GM04503 (cell line): ENCODE data around the gene ZNF296.

Source experiments
- DNase-seq: peaks from one replicate; pipeline ENCODE4 v3.0.0-alpha.2; 2012; ENCODE audit warnings: low read depth

ZNF296 gene

DNA sequence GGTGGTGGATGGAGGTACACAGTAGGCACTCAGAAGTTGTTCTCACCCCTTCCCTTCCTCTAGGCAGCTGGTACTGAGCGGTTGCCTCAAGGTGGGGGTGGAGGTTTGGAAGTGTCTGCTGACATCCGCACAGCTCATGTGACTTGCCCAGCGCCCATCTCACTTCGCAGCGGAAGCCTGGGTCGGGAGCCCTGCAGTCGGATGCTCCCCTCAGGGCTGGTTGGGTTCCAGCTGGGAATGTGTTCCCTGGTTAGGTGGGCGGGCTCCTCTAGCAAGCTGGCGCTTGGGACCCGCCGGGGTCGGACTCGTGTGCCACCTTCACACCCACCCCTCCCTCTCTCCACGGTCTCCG is 26.9 kb upstream of the ZNF296 start:
- no peak for DNase-seq

GRCh38 chr19:45102481-45102880 is 26.2 kb upstream of the ZNF296 start:
- no peak for DNase-seq

DNA sequence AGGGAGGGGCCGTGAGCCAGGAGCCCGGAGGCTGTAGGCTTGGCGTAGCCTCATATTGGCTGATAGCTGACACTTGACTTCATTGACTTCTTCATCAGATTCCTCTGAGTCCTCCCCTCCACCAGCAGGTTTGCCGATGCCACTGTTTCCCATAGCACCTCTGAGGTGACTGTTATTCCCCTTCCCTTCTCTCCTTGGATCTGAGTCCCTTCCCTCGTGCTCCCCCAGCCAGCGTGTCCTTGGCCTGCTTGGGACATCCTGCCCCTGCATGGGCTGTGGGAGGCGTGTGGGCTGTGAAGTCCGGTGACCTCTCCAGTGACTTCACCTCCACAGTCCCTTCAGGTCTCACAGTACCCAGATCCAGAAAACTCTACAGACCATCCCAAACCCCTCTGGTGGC is 25.5 kb upstream of the ZNF296 start:
- DNase-seq, result no peak

- DNase-seq, result no peak
Observed at GRCh38 chr19:45100846-45101252, 24.6 kb upstream of the ZNF296 start.

- no peak for DNase-seq
Observed at GRCh38 chr19:45100201-45100600, 23.9 kb upstream of the ZNF296 start.

DNA sequence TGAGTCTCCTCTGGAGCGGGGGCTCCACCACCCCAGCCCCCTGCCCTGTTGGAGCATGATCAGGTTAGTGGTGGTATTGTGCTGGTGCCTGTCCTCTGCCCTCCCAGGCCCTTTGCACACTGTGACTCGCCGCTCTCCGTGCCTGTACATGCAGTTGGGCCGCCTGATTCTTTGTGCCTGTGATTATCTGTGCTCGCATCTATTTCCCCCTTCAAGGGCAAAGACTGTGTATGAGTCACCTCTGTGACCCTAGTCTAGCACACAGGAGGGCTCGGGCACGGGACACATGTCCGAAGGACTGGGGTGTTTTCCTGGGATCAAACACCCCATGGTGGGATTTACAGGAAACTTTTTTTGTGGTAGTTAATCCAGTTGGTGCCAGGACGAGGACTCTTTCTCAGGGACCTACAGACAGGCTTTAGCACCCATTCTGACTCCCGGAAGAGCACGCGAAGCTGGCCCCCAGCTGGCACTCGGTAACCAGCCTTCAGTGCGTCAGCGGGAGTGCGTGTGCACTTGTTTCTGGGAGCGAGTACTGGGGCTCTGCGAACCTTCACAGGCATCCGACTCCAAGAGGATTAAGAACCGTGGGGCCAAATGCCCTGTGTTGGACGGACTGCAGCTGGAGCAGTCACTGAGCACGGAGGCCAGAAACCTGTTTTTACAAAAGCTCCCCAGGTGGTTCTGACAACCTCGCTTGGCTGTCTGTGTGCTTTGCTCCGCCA is 23.4 kb upstream of the ZNF296 start:
- DNase-seq, result no peak

- DNase-seq, result no peak
Observed at GRCh38 chr19:45098521-45099466, 22.5 kb upstream of the ZNF296 start.

- DNase-seq, result peak; percentile 75
Observed at GRCh38 chr19:45097776-45098520, 21.7 kb upstream of the ZNF296 start.

DNA sequence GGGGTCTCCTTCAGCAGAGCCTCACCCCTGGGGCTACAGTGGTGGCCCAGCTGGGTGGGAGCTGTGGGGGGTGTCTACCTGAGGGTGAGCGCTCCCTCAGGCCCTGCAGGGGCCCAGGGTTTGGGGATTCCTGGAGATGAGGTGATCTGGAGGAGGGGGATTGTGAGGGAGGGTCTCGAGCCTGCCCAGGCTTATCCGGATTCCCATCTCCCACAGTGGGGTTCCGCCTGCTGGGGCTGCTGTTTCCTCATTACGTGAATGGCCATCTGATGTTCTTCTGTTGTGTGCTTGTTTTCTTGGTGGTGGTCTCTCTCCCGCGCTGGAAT is 21.1 kb upstream of the ZNF296 start:
- no peak for DNase-seq

- no peak for DNase-seq
Observed at GRCh38 chr19:45096700-45097099, 20.4 kb upstream of the ZNF296 start.

DNA sequence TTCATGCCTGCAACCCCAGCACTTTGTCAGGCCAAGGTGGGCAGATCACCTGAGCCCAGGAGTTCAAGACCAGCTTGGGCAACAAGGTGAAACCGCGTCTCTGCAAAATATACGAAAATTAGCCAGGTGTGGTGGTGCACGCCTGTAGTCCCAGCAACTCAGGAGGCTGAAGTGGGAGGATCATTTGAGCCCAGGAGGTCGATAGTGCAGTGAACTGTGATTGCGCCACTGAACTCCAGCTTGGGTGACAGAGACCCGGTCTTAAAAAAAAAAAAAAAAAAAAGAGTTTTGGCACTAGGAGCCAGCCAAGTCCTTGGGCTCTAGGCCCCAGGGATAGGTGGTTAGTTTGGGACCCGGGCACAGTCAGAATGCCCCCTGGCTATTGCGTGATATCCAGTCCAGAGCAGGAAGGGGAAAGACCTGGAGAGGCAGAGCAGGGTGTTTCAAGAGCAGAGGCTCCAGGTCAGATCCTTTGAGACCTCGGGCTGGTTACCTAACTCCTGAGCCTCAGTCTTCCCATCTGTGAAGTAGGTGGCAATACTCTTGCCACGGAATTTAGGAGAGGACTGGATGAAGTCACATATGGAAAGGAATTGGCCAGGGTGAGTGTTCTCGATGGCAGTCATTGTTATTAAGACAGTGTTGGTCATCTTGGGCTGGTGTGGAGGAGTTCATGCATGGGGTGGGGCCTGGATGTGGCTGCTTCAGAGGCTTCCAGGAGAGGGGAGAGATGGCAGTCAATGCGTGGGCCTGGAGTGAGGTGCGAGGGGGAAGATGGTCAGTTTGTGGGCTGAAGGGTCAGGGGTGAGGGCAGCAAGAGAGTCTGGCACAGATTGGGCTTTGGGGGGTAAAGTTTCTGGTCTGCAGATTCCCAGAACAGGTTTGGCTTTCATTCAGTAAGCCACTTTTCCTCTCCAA is 19.5 kb upstream of the ZNF296 start:
- no peak for DNase-seq

GRCh38 chr19:45094707-45095106 is 18.4 kb upstream of the ZNF296 start:
- no peak for DNase-seq

DNA sequence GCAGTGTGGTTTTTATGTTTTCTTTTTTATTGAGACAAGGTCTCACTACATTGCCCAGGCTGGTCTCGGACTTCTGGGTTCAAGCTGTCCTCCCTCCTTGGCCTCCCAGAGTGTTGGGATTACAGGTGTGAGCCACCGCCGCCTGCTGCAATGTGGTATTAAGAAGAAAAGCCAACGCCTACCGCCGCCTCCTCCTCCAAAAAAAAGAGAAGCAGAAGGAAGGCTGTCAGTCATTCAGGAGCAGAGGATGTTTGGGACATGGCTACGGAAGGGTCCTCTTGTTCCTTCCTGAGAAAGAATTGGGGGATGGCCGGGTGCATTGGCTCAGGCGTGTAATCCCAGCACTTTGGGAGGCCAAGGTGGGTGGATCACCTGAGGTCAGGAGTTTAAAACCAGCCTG is 17.9 kb upstream of the ZNF296 start:
- DNase-seq, result no peak

GRCh38 chr19:45092747-45093678 is 16.7 kb upstream of the ZNF296 start, which contains the start of gene PPP1R37:
PPP1R37 (plus strand) TSS chr19:45093179; CDS start chr19:45093326, 147 bp downstream.
- DNase-seq, result peak; percentile 82

DNA sequence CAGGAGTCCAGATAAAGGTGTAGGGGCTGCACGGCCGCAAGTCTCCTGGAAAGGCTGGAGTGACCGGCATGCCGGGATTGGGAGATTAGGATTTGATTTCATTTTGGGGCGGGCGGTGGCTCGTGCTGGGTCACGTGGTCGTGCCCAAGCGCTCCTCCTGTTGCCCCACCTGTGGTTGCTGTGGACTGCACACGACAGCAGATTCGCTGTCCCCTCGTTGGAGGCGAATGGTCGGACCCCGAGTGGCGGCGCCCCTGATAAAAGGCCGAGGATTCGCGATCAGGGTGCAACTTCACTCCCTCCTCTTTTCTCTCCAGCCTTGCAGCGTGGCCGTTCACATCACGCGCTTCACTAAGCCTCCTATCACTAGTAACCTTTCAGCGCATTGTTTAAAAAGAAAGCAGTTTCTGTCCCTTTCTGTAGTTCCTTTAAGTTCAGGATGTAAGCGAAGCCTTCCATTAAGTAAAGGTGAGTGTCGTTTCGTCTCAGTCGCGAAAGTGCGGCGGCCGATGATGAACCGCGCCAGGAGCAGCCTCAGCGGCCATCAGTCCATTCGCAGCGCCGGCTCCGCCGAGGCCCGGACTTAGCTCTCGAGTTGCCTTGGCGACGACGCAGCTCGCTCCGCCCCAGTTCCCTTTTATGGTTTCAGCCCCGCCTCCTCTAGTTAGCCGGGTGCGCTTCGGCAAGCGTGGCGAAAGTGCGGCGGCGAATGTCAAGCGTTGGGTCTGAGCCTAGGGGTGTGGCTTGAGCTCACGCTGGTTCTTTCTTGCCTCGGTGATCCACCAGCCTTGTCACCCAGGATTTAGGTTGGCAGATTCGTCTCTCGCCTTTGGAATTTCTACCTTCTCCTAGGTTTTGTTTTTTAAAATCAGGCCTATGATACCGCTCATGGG is 15.0 kb upstream of the ZNF296 start:
- peak; percentile 89 for DNase-seq

DNA sequence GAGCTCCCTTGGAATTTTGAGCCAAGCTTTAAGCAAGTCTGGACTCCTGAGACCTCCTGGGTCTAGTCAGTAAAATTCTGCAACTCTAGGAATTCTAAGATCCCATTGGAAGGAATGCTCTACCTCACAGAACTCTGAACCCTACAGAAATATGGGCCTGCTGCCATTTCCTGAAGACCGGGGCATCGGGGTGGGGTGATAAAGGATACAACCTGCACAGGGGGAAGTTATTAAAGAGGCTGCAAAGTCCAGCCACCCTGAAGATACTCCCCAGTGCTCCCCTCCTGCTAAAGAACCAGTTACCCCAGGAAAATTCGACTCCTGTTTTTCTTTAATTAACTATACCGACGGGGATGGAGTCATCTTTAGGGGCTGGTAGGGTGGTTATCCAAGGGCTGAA is 14.3 kb upstream of the ZNF296 start:
- no peak for DNase-seq

GRCh38 chr19:45090034-45090433 is 13.8 kb upstream of the ZNF296 start:
- DNase-seq, result no peak

- no peak for DNase-seq
Observed at GRCh38 chr19:45087531-45087930, 11.3 kb upstream of the ZNF296 start.

GRCh38 chr19:45086480-45086879 is 10.2 kb upstream of the ZNF296 start:
- DNase-seq, result no peak
